Fibroblast of the aortic adventitia (primary cell): ENCODE results near the gene KASH5. TPM values are rescaled to one million over a fixed set of nuclear protein-coding genes. Genes with fewer than 3 reads are reported as not detected.

Source experiments
- DNase-seq: peaks from one replicate; pipeline ENCODE4 v3.0.0-alpha.2; 2010; ENCODE audit warnings: low read depth
- H3K4me3 ChIP-seq: 2 replicates; pipeline ENCODE4 v1.5.1; 2011; ENCODE audit warnings: low read depth, mild to moderate bottlenecking, control low read depth, low read length, moderate library complexity
- total RNA-seq: library from RNA; depleted of rRNA; stranded (reverse); fragments of >200 nt; gene quantifications from 2 replicates; pipeline ENCODE4 v1.2.3, GENCODE V29; 2012; ENCODE audit warnings: low replicate concordance
- TF ChIP-seq, protein P1 (sequence below): IDR thresholded peaks from 2 replicates; pipeline ENCODE4 v1.5.1; 2011; ENCODE audit warnings: mild to moderate bottlenecking, low read length, control low read depth, inconsistent platforms; ENCODE audit not compliant: insufficient read depth

The KASH5 gene
- total RNA-seq, 1 donor, result not detected

DNA sequence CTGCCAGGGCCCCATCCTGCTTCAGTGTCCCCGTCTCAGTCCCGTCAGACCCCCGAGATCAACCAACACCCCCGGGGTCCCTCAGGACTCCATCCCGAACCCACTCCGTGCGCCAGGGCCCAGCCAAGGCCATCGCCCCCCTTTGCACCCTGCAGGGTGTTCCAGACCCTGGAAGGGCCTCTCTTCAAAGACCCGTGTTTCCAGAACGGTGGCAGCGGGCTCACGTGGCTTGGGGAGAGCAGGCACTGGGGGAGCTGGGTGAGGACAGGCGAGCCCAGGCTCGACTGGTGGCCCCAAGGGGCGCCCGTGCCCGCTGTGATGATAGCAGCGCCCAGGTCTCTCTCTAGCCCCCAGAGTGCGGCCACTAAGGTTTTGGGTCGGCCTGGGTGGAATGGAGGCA, 1.4 kb downstream of the KASH5 start:
- DNase-seq, result no peak
- H3K4me3 ChIP-seq, result no peak overlapping the region
- TF ChIP-seq, protein P1, sequence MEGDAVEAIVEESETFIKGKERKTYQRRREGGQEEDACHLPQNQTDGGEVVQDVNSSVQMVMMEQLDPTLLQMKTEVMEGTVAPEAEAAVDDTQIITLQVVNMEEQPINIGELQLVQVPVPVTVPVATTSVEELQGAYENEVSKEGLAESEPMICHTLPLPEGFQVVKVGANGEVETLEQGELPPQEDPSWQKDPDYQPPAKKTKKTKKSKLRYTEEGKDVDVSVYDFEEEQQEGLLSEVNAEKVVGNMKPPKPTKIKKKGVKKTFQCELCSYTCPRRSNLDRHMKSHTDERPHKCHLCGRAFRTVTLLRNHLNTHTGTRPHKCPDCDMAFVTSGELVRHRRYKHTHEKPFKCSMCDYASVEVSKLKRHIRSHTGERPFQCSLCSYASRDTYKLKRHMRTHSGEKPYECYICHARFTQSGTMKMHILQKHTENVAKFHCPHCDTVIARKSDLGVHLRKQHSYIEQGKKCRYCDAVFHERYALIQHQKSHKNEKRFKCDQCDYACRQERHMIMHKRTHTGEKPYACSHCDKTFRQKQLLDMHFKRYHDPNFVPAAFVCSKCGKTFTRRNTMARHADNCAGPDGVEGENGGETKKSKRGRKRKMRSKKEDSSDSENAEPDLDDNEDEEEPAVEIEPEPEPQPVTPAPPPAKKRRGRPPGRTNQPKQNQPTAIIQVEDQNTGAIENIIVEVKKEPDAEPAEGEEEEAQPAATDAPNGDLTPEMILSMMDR, result no peak

DNA sequence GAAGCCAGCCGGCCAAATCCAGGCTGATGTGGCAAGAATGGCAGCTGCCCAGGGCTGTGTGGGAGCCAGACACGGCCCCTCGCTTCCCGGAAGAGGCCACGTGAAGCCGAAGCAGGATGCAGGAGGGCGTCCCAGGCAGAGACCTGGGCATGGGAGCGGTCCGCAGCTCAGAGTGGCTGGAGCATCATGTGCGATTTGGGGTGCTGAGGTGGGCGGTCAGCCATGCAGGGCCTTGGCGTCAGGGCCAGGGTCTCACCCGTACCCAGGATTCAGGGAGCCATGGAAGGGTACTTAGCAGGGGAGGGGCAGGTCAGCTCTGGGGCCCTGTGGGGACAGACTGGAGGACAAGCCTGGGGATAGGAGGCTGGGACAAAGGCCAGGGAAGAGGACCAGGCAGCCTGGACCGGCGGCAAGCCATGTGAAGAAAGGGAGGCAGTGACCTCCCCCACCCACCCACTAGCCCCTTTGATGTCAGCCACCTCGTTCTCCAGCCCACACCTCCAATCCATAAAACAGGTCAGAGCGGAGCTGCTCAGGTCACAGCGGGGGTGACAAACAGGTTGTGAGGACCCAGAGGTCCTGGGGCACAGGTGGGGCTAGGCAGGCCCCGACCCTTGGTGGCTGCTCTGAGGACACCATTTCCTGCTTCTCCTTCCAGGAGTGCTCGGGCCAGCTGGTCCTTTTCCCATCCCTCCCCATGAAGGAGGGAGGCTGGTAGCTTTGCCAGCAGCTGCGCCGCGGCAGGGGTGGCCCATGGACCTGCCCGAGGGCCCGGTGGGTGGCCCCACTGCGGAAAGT, 2.3 kb downstream of the KASH5 start:
- TF ChIP-seq, protein P1, result no peak
- H3K4me3 ChIP-seq, result no peak overlapping the region
- no peak for DNase-seq

DNA sequence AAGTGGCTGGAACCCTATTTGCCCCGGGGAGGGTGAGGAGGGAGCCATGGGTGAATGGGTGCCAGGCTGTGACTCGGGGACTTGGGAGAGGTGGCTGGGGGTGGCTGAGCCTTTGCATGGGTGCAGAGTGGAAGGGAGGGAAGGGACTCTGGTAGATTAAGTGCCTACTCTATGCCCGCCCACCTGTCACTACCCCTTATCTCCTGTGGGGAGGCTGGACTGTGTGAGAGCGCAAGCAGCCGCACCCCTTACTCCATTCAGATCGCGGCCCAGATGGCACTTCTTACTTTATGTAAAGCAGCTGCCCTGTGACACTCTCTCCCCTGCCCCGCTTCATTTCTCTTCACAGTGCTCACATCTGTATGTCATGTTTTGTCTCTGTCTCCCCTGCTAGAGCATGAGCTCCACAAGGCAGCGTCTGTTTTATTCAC, 2.9 kb downstream of the KASH5 start:
- no peak overlapping the region for H3K4me3 ChIP-seq
- DNase-seq, result no peak
- TF ChIP-seq, protein P1, result no peak

DNA sequence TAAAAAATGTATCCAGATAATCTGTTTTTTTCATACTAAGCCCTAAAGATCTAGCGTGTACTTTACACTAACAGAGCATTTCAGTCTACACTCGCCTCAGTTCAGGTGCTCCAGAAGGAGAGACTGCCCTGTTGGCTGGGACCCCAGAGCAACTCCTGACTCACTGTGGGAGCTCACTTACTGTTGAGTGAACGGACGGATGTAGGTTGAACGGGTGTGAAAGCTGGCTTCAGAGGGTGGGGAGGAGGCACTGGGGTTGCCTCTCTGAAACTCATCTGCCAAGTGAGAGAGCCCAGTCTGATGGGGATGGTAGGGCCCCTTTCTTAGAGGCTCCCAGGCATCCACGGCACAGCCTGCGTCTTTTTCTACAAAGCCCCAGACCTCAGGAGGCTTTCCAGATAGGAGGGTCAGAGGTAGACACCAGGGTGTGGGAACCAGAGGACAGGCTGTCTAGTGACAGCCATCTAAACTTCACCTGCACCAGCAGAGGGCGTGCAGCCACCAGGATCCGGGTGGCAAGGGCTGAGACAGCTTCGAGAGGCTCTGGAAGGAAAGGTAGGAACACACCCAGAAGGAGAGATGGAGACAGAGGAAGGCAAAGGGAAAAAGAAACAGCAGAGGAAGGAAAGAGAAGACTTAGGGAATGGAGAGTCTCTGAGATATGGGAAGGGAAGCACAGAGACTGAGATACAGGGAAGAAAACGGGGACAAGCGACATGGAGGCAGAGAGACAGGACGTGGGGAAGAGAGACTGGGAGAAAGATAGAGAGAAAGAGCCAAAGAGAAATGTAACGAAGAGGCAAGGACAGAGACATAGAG, 3.7 kb downstream of the KASH5 start:
- no peak overlapping the region for H3K4me3 ChIP-seq
- DNase-seq, result peak; percentile 66
- TF ChIP-seq, protein P1, result peak; percentile 76

DNA sequence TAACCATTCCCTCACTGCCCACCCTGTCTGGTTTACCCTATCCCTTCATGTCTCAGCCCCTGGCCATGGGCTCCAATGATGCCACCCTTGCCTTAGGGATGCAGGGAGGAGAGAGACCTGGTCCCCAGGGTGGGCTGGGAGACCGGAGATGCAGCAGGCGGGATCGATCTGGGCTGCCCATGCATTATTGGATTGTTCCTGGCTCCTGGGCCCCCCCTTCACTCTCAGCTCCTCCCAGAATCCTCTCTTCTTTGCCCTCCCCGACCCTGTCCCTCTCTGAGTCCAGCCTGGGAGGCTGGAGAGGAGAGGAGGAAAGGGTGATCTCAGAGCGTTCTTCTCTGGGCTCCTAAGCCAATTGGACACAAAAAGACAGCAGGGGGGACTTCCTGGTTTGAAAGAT, 5.8 kb downstream of the KASH5 start:
- H3K4me3 ChIP-seq, result no peak overlapping the region
- no peak for DNase-seq
- TF ChIP-seq, protein P1, result no peak

DNA sequence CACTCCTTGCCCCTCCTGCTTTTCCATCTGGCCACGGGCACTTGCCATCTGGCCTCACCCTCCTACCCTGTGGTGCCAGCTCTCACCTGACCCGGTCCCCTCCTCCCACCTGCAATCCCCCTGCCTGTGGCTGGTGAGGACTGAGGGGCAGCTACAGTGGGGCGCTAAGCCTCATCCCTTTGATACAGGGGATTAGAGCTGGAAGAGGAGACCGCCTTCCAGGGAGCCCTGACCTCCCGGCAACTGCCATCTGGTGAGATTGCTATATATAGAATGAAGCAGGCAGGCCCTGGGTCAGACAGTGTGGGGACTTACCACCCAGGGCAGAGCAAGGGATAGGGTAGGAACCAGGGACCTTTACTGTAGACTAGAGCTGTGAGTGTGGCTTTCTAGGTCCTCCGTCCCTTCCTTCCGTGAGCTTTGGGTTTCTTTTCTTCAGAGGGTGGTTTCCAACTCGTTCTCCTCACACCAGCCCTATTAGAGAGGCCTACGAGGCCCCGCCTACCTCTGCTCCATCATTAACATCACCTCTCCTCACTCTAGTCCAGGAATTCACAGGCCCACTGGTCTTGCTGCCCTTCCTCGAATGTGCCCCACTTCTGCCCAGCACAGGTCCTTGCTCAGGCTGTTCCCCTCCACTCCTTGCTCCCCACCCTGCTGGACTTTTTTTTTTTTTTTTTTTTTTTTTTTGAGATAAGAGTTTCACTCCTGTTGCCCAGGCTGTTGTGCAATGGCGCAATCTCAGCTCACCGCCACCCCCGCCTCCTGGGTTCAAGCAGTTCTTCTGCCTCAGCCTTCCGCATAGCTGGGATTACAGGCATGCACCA, 7.7 kb downstream of the KASH5 start:
- no peak for DNase-seq
- TF ChIP-seq, protein P1, result no peak
- H3K4me3 ChIP-seq, result no peak overlapping the region
